Hematopoietic multipotent progenitor cell treated with erythropoietin and hydrocortisone succinate and interleukin-3 and kit ligand, for 8 days (in vitro differentiated cells): ENCODE measurements around the gene KRT6B.
"Not testable (repeated sequence)": the region's sequence is repeated elsewhere in the genome, so short reads cannot be mapped to it uniquely, and the experiment has no call there.

ENCODE experiments used
- DNase-seq: peaks from one replicate; pipeline ENCODE4 v3.0.0-alpha.2; 2015

The KRT6B gene

DNA sequence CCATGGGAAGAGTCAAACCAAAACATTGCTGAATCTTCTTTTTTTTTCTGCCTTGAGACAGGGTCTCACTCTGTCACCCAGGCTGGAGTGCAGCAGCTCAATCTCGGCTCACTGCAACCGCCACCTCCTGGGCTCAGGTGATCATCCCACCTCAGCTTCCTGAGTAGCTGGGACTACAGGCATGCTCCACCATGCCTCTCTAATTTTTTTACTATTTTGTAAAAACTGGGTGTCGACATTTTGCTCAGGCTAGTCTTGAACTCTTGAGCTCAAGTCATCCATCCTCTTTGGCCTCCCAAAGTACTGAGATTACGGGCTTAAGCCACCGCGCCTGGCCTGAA lies 16.3 kb downstream of the KRT6B start:
- no peak for DNase-seq

DNA sequence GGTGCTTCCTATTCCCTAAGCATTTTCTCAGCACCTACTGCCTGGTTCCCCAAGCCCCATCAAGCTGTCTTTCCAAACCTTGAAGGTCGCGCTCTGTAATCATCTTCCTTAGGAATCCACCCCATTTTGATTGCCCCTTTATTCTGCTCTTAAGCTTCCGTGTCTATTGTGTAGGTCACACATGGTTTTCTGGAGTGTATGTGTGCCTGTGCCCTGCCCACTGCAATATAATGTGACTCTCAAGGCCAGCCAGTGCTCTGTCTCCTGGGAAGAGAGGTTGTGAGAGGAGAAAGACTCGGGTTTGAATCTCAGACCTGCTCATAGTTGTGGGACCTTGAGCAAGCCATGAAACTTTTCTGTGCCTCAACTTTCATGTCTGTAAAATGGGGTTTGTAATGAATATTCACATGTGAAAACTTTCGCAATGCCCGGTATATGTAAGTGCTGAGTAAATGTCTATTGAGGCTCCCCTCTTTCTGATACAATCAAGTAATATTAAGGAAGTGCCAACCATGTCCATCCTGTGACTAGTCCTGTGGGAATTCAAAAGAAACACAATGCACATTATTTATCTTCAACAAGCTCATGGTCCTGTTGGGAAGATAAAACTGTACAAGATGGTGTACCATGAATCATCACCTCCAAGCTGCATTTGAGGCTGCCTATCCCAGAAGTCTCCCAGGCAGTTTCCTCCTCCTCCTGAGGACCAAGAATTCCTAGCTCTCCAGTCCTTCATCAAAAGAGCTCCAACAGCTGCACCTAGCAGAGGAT lies 17.0 kb downstream of the KRT6B start:
- DNase-seq = no peak

DNA sequence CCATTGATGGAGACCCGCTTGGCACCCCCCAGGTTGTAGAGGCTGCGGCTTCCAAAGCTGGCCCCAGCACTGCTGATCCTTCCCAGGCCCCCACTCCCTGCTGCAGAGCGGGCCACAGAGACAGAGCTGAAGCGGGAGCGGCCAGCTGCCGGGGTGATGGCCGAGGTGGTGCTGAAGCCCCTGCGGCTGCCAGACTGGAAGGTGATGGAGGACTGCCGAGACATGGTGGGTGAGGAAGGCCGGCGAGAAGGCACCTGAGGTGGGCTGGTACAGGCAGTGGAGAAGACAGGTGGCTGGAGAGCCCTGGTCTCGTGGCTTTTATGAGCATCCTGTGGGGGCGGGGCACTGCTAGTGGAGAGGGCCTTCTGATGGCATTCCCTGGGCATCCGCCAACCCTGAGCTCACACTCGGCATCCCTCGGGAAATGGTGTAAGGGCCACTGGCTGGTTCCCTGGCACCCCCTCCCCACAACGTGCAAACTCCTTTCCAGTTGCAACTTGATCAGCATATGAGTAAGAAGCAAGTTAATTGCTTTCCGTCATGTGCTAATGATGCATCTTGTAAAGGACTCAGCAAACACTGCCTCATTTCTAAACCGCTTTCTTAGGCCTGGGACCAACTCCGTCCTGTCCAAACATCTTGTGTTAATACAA lies 17.7 kb downstream of the KRT6B start, which contains the start of gene KRT75:
KRT75 (minus strand) TSS at position 291 of the 653 bp plus-strand sequence; CDS start at position 224, 67 bp downstream.
- DNase-seq = no peak

DNA sequence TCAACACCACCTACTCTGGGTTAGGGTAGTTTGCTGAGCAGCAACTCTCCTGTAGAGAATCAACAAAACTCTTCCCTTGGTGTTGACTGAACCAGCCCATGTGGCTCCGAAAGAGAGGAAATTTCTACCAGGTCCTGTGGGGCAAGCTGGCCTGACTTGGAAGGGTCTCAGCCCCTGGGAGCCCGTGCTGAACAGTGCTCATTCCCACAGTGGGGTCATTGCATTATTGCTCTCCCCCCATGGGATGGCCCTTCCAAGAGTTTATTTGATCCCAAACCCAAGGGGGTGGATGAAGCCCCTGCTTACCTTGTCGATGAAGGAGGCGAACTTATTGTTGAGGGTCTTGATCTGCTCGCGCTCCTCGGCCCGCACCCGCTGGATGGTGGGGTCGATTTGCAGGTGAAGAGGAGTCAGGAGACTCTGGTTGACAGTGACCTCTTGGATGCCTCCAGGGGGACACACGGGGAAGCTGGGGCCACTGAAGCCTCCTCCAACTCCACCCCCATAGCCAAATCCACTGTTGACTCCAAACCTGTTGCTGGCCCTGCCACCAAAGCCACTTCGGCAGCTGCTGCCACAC lies 18.4 kb downstream of the KRT6B start:
- DNase-seq = no peak

DNA sequence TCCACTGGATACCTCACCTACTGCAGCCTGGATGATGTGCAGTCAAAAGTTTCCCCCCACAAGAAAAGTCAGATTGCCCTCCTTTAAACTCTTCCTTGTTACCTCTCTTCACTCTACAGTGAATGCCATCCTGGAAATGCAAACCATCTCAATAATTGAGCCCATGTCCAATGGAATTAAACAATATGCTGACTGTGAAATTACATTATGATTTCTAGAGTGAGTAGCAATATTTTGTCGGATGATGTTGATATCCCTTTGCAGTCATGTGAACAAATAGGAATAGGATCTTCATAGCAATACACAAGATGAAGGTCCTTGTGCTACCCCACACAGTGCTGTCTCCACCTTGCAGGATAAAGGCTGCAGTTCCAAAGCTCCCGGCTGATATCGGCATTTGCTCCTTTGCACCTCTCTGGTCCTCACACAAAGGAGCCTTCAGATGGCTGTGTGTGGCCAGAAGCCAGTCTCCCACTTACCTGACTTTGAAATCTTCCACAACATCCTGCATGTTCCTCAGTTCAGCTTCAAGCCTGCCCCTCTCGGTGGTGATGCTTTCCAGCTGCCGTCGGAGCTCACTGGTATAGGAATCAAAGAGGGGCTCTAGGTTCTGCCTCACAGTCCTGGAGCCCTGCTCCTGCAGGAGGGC lies 19.3 kb downstream of the KRT6B start:
- DNase-seq = no peak

DNA sequence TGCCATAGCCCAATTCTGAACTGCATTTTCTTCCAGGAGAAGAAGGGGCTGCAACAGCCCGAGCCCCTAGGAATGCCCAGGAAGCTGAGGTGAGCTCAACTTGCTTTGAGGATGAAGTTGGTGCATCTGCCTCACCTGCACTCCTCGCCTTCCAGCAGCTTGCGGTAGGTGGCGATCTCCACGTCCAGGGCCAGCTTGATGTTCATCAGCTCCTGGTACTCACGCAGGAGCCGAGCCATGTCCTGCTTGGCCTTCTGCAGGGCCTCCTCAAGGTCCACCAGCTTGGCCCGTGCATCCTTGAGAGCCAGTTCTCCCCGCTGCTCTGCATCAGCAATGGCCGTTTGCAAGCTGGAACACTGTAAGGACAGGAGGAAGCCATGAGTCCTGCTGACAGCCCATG lies 23.8 kb downstream of the KRT6B start:
- DNase-seq = no peak

DNA sequence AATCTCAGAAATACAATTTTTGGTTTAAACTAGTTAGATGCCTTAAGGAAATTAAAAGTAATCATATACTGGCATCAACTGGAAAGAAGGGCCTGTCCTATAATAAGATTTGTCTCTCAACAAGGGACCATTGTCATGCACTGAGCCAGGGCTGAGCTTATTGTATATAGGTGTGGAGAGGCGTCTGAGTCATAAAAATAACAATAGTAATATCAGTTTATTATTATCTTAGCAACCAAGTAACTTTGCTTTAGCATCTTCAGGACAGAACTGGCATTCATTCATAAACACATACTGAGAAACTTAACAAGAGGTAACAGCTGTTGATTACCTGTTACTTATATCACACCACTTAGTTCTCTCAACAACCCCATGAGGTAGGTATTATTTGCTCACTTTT lies 24.9 kb downstream of the KRT6B start:
- DNase-seq = no peak

DNA sequence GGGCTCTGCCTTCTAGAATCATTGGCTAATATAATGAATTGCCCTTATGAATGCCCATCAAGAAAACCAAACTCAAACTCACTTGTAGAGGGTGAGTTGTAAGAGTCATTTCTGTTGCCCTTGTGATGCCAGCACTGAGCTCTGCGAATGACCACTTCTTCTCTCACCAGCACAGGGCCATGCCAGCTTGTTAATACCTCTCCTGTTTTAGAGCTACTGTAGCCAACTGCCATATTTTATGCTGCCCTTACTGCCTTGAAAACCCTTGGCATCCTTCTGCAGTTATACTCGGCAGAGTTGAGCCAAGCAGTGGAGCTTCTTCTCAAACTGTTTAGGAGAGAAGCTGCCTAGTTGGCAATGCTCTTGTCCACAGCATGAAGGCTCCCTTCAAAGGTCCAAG lies 25.9 kb downstream of the KRT6B start:
- DNase-seq = no peak

DNA sequence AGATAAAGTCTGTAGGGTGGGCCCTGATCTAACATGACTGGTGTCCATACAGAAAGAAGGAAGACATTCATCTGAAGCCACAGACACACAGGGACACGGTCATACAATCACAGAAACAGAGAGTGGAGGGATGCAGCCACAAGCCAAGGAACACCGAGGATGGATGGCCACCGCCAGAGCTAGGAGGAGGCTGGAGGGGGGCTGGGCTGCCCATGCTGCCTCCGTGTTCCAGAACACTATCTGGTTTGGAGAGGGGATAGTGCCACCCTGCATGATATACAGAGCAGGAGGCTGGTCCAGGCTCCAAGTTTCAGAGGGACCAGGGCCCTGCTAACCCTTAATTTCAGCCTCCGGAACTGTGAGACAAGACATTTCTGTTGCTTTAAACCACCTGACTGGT lies 26.5 kb downstream of the KRT6B start:
- DNase-seq = no peak

DNA sequence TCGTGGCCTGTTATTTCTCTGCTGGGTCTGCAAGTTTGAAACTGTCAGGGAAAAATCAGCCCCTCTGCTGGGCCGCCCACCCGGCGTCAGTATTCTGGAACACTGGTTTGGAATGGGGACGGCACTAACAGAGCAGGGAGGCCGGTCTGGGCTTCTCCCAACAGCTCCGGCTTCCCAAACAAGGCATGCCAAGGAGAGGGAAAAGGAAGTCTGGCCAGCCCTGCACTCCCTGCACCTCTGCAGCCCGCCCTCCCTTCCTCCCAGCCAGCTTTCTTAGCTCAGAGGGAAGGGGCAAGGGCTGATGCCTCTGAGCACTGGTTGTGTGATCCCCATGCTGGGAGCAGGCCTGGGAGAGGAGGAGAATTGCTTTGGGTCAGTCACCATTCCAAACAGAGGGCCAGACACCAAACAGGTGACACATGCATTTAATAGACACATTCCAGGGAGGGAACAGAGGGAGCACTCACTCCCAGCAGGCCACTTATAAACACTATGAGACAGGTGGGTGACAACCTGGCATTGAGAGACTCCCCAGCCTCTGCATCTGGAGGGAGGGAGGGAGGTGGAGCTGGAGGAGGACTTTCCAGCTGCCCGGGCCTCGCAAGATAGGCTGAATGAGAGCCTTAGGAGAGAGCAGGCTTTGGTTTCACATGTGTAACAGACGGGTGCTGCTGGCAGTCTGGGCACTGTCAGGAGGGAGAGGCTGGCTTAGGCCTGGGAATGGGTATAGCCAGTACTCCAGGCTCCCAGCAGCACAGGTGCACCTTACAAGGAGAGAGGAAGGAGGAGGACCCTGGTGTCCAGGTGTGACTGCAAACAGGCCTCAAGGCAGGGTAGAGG lies 28.1 kb downstream of the KRT6B start:
- DNase-seq = no peak

DNA sequence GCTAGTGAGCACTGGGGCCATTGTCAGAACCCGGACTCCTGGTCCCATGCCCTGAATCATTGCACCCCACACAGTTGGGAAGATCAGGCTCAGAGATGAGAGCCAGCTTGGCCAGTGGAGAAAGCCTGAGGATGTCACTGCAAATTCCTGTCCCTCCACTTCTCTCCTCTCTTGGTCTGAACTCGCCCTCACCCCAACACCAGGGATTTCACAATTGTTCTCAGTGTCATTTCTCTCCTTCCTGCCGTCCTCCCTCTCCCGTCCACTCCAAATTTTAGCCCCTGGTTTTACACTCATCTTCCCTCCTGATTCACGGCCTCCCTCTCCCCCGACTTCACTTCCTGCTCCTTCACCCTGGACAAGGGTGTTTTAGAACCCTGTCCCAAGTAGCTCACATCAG lies 28.9 kb downstream of the KRT6B start:
- DNase-seq = no peak

DNA sequence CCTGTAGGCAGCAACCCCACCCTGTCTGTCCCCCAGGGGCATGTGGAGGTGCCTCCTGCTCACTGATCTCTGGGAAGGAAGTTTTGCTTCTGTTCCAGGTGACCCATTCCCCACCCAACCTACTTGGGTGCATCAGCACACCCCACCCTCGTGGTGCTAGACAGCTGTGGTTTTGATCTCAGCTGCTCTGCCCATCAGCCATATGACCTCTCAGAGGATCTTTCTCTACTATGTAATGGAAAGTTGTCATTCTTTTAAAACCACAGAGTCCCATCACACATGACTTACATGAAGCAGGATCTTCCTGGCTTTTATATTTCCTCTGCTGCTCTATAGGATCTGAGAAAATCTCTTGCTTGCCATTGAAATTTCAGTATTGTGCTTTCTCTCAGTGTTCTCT lies 32.3 kb downstream of the KRT6B start:
- no peak for DNase-seq

DNA sequence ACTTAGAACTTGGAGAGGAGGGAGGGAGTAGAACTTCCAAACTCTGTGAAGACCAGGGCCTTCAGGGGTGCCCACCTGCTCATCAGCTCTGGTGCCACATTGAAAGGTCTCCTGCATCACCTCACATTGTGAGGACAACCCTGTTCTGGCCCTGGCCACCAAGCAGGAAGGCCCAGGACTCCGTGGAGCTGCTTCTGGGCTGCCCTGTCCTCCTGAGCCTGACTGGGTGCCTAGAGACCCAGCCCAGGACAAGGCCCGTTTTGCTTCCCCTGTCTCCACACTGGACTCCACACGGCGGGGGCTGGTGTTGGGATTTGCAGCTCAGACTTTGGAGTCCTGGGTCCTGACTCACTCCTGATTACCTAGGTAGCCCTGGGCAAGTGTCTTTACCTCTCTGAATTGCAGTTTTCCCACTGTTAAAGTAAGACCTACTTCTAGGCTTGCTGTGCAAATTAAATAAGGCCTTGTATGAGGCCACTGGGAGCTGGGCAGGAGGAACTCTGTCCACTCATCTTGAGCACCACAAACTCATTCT lies 33.3 kb downstream of the KRT6B start:
- no peak for DNase-seq

DNA sequence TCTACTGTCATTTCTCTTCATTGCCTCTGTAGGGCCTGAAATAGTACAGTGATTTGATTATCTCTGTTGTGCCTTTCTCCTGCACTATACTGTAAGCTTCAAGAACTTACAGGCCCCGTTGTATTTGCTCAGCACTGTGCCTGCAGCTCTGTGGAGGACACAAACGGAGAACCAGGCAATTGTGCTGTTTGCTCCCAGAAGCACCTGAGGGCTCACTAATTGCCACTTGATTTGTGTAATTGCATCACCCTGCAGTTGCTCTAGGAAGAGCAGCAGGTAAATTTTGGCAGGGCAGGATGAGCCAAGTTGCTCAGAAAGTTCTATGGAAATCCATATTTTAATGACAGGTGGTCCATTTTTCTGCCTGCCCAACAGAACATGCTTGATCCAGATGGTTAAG lies 34.2 kb downstream of the KRT6B start:
- no peak for DNase-seq

DNA sequence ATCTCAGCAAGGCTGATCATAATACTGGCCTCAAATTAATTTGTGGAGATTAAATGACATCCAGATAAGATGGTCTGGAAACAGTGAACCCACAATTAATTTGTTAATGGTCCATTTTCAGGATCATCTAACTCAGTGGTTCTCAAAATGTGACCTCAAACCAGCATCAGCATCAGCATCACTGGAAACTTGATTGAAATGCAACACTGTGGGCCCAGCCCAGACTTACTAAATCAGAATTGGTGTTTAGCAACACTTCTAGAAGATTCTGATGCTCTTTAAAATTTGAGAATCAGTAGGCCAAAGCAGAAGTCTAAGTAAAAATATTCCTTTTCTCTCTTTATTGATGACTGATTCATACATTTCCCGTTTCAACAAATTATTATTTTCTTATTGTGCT lies 35.2 kb downstream of the KRT6B start:
- DNase-seq = no peak

DNA sequence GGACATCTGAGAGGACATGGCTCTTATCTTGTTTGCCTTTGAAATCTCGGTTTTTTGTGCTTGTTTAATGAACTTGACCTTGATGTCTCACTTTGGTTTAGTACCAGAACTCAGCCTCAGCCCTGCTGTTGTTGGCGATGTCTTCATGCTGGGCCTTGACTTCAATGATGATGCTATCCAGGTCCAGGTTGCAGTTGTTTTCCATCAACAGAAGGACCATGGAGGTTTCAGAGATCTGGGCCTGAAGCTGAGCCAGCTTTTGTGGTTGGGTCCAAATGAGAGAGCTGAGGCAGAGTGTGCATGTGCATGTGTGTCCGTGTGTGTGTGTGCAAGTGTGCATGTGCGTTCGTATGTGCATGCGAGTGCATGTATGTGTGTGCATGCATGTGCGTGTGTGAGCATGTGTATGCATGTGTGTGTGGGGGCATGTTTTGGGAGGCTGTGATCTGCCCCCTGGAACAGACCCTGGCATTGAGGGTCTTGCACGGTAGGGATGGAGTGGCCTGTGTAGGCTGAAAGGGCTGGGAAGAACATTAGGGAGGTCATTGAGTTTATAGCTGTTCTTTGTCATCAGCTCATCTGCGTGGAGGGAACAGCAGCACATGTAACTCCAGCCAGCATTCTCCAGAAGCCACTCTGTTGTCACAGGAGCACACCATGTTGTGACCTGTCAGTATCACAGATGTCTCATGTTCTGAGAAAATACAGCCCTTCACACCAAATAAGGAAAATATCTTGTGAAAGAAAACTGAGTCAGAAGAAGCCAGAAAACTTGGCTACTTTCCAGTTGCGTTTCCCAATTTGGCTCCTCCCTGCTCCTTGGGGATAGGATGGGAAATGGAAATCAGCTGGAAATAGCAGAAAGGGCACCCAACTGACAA lies 35.8 kb downstream of the KRT6B start:
- no peak for DNase-seq

DNA sequence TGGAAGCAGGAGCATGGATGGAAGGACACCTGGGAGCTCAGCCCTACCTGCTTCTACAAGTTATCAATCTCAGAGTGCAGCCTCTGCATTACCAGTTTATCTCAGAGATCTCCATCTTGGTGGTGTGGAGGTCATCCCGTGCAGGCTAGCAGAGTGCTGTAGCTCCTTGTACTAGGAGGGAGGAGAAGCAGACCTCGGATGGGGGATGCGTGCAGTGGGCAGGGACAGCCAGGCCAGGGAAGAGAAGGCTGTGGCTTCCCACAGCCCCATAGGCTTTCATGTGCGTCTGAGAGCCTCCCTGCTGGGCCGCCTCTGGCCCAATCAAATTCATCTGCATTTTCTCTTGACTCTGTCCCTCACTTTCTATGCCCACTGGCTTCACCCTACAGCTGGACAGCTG lies 37.0 kb downstream of the KRT6B start:
- no peak for DNase-seq

DNA sequence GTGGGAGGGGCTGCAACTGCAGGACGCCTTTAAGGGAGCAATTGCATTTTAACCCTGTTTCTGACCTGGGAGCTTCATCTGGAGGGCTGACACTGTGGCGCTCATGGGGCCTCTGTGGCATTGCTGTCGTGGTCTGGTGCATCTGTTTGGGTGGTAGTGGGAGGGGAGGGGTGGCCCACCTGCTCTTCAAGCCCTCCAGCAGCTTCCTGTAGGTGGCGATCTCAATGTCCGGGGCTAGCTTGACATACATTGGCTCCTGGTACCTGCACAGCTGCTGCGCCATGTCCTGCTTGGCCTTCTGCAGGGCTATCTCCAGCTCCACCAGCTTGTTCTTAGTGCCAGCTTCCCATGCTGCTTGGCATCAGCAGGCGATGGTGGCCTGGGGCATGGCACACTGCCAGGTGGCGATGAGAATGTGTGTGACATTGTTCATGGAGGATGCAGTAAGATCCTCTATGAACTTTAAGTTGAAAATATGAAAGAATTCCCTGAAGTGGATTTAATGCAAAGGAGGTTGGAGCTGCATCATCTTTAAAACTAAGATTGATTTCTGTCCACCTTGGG lies 38.1 kb downstream of the KRT6B start:
- no peak for DNase-seq

DNA sequence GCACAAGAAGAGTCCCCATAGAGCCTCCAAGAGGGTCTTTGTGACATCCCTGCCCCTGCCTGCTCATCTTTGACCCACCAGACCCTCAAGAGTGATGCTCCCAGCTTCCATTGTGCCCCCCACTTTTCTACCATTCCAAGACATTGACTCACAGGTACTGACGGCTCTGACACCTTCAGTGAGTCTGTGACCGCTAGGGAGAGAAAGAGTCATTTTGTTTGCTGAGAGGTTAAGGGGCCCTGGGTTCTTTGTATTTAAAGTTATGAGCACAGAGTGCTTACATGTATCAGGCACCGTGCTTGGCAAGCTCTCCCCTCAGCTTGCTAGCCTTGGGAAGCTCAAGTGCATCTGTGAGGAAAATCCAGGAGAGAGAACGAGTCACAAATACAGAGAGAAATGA lies 38.7 kb downstream of the KRT6B start:
- DNase-seq = no peak

DNA sequence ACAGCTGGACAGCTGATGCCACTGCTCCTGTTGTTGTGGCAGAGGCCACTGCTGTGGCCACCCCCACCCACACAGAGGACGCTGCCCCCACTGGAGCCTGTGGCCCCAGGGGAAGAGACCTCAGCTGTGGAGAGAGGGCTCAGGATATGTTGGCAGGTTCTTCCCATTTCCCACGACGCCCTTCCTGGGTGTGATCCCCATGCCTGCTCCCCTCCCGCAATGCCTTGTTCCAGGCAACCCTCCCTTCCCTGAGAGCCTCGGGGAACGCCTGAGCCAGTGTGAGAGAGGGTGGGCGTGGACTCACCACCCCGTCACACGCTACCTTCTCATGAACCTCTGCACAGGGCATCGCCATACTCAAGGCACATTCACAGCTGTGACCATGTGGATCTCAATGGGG lies 40.1 kb downstream of the KRT6B start:
- no peak for DNase-seq

DNA sequence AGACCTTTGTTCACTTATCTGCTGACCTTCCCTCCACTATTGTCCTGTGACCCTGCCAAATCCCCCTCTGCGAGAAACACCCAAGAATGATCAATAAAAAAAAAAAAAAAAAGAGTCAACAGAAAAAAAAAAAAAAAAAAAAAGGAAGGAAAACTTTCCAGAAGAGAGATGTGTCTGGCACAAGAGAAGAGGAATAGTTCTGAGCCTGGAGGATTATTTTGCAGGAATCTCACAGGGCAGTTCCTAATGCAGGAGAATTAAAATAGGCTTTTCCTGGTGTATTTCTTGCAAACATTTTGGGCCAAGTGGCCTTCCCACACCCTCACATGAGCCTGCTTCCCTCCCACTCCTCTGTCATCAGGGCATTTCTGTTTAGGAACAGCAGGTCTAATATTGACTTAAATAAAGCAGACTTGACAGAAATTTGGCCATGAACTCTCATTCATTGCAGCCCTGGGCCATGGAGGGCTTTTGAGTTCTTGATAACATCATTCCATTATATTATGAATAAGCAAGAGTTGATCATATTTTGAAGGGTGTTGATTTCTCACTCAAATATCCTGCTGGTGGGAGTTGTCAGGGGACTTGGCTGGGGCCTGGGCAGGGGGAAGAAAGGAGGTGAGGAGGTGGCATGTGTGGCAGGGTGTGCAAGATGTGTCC lies 41.2 kb downstream of the KRT6B start:
- not testable (repeated sequence) for DNase-seq
